Breast epithelium (tissue), 4 donors: ENCODE data around the gene CSNK2A1. TPM values are rescaled to one million over a fixed set of nuclear protein-coding genes. Genes with fewer than 3 reads are reported as not detected.

ENCODE experiments used
- DNase-seq, 2 donors: peaks; one replicate each; pipeline ENCODE4 v3.0.0-alpha.2; 2019; ENCODE audit warnings: low spot score in 2 of 2
- H3K27ac ChIP-seq, 2 donors: fragments of 200-600 bp; sonication (generic) in 1 of 2; one replicate each; pipeline ENCODE4 v1.5.1; 2016 to 2019; ENCODE audit warnings: mild to moderate bottlenecking in 1 of 2
- H3K27me3 ChIP-seq, 2 donors: fragments of 200-600 bp; sonication (generic) in 1 of 2; one replicate each; pipeline versions ENCODE4 v1.5.1 to v1.6.0; 2017 to 2019; ENCODE audit warnings: control low read depth in 1 of 2, mild to moderate bottlenecking in 1 of 2
- H3K36me3 ChIP-seq: fragments of 200-600 bp; one replicate; pipeline ENCODE4 v1.5.1; 2019
- H3K4me1 ChIP-seq, 2 donors: fragments of 200-600 bp; sonication (generic); one replicate each; pipeline ENCODE4 v1.5.1; 2016 to 2019; ENCODE audit warnings: control low read depth in 1 of 2
- H3K4me3 ChIP-seq, 3 donors: fragments of 200-600 bp; sonication (generic); 1 replicate in 2 of 3; 2 replicates in 1 of 3; pipeline ENCODE4 v1.5.1; 2016 to 2019; ENCODE audit warnings: mild to moderate bottlenecking in 3 of 3, moderate library complexity in 2 of 3
- H3K9me3 ChIP-seq, 2 donors: fragments of 200-600 bp; sonication (generic) in 1 of 2; one replicate each; pipeline ENCODE4 v1.5.1; 2016 to 2019; ENCODE audit warnings: control low read depth in 1 of 2
- CTCF ChIP-seq, 3 donors: fragments of 450-650 bp; IDR thresholded peaks; one replicate each; pipeline ENCODE4 v1.5.1; 2016 to 2017; ENCODE audit warnings: antibody characterized with exemption in 3 of 3, mild to moderate bottlenecking in 3 of 3, moderate library complexity in 3 of 3
- POLR2A ChIP-seq: fragments of 450-650 bp; IDR thresholded peaks from one replicate; pipeline ENCODE4 v1.6.1; 2016; ENCODE audit warnings: antibody characterized with exemption, mild to moderate bottlenecking, moderate library complexity
- POLR2AphosphoS5 ChIP-seq, 3 donors: sonication (generic); formaldehyde crosslinking; IDR thresholded peaks; one replicate each; pipeline ENCODE4 v1.6.1; 2017; ENCODE audit warnings: antibody characterized with exemption in 3 of 3
- intact Hi-C: fragments of 100-400 bp; cut with DNase I; formaldehyde crosslinking; loops from one replicate; pipeline ENCODE4 v1.15.1; 2023; ENCODE audit warnings: low total_unique reads
- total RNA-seq, 3 donors: library from RNA; depleted of rRNA; stranded (reverse); fragments of >200 nt; gene quantifications; one replicate each; pipeline ENCODE4 v1.1.0, GENCODE V29; 2016

The CSNK2A1 gene
- total RNA-seq, 3 donors from 2014 or later: 55.0 to 90.9 (median 77.7) TPM

- H3K9me3 ChIP-seq: no peaks in the 10 kb centered on the region
- no peak overlapping the region for H3K27ac ChIP-seq
- H3K4me3 ChIP-seq: no peak overlapping the region
- H3K4me1 ChIP-seq: no peaks in the 10 kb centered on the region
- H3K36me3 ChIP-seq: no peaks in the 10 kb centered on the region
- no peak for DNase-seq
- intact Hi-C loops: loop anchor here (10.0 kb wide), 1 partner anchor 1229 kb away; no protein-coding TSS in a partner anchor
- TF ChIP-seq POLR2AphosphoS5 (IDR thresholded peaks at IDR 0.05): no peak
- TF ChIP-seq CTCF (IDR thresholded peaks at IDR 0.05): no peak
- no peak for TF ChIP-seq POLR2A
- H3K27me3 ChIP-seq: no peaks in the 10 kb centered on the region
These were observed 97.9 kb downstream of the CSNK2A1 start for GRCh38 chr20:445514-446336.

GRCh38 chr20:444862-445426 lies 98.6 kb downstream of the CSNK2A1 start:
- DNase-seq: no peak
- no peaks in the 10 kb centered on the region for H3K36me3 ChIP-seq
- intact Hi-C loops: loop anchor here (10.0 kb wide), 1 partner anchor 1230 kb away; no protein-coding TSS in a partner anchor

GRCh38 chr20:444117-444516 lies 99.5 kb downstream of the CSNK2A1 start:
- intact Hi-C loops: loop anchor here (10.0 kb wide), 1 partner anchor 1231 kb away; no protein-coding TSS in a partner anchor
- TF ChIP-seq CTCF (IDR thresholded peaks at IDR 0.05) (no peak), POLR2A (no peak), POLR2AphosphoS5 (IDR thresholded peaks at IDR 0.05) (no peak)
- no peak overlapping the region for H3K4me3 ChIP-seq
- DNase-seq: peak in 1 of 2 donors; percentile 7
- no peaks in the 10 kb centered on the region for H3K27me3 ChIP-seq
- no peaks in the 10 kb centered on the region for H3K9me3 ChIP-seq
- no peaks in the 10 kb centered on the region for H3K4me1 ChIP-seq
- H3K27ac ChIP-seq: no peak overlapping the region
- H3K36me3 ChIP-seq: no peaks in the 10 kb centered on the region

More at GRCh38 chr20:444862-445426, 98.6 kb downstream of the CSNK2A1 start:
- no peaks in the 10 kb centered on the region for H3K9me3 ChIP-seq
- no peaks in the 10 kb centered on the region for H3K4me1 ChIP-seq
- H3K27me3 ChIP-seq: no peaks in the 10 kb centered on the region
- no peak overlapping the region for H3K4me3 ChIP-seq
- H3K27ac ChIP-seq: peak overlapping the region in 1 of 2 donors; percentile 20
- TF ChIP-seq POLR2A (no peak), CTCF (IDR thresholded peaks at IDR 0.05) (no peak), POLR2AphosphoS5 (IDR thresholded peaks at IDR 0.05) (no peak)

- H3K4me3 ChIP-seq: no peak overlapping the region
- H3K27ac ChIP-seq: no peak overlapping the region
- intact Hi-C loops: loop anchor here (10.0 kb wide), 1 partner anchor 1232 kb away; no protein-coding TSS in a partner anchor
- H3K27me3 ChIP-seq: no peaks in the 10 kb centered on the region
- H3K36me3 ChIP-seq: no peaks in the 10 kb centered on the region
- TF ChIP-seq POLR2A: no peak
- TF ChIP-seq CTCF (IDR thresholded peaks at IDR 0.05): no peak
- TF ChIP-seq POLR2AphosphoS5 (IDR thresholded peaks at IDR 0.05): no peak
- H3K9me3 ChIP-seq: no peaks in the 10 kb centered on the region
- H3K4me1 ChIP-seq: no peaks in the 10 kb centered on the region
- no peak for DNase-seq
These were observed 100.3 kb downstream of the CSNK2A1 start for GRCh38 chr20:443223-443775.

GRCh38 chr20:440636-441035 lies 103.0 kb downstream of the CSNK2A1 start:
- Histone ChIP-seq H3K4me3 (no peak overlapping the region), H3K4me1 (no peaks in the 10 kb centered on the region), H3K36me3 (no peaks in the 10 kb centered on the region), H3K27ac (no peak overlapping the region), H3K27me3 (no peaks in the 10 kb centered on the region), H3K9me3 (no peaks in the 10 kb centered on the region)
- TF ChIP-seq POLR2AphosphoS5 (IDR thresholded peaks at IDR 0.05): no peak
- TF ChIP-seq POLR2A: no peak
- no peak for TF ChIP-seq CTCF (IDR thresholded peaks at IDR 0.05)
- intact Hi-C loops: loop anchor here (10.0 kb wide), 1 partner anchor 1234 kb away; no protein-coding TSS in a partner anchor
- no peak for DNase-seq
